ENCODE data around the gene DICER1.

DNA sequence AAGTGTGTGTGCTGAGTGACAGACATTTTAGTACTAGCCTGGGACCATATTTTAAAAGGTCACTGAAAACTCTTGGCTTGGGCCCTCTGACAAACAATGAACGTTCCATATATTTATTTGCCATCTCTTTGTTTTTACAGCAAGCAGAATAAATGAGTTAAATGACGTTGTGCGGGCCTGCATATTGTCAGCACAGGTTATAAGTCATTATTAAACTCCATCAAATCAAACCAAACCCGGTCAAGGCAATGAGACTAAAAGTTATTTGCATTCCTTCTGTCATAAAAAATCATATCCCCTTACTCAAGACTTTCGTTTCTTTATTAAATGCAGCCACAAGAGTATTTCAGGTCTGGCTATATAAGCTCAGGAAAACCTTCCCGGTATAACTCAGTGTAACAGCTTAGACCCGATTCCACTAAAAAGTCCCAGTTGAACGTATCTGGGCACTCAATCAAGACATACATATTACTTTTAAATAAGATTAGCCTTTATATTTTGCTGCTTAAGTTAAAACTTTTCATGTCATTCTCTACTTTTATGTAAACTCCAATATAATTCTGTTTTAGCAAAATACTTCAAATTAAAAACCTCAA is 84.9 kb downstream of the DICER1 start:
- TF ChIP-seq POLR2A (IDR thresholded peaks at IDR 0.05; ENCODE audit: low read depth, low read length) (no peak), GATA2 (IDR thresholded peaks at IDR 0.05; ENCODE audit: insufficient read depth, insufficient read length, low read depth, low read length) (no peak), EZH2 (IDR thresholded peaks at IDR 0.05; ENCODE audit: borderline replicate concordance, low read depth, low read length, severe bottlenecking) (no peak), JUN (IDR thresholded peaks at IDR 0.05; ENCODE audit: borderline replicate concordance, insufficient read depth, insufficient read length, low read depth) (no peak), POLR2AphosphoS5 (IDR thresholded peaks at IDR 0.05; ENCODE audit: insufficient read depth, low read depth, low read length) (no peak), MYC (IDR thresholded peaks at IDR 0.05; ENCODE audit: low read depth, low read length) (no peak), FOS (IDR thresholded peaks at IDR 0.05; ENCODE audit: borderline replicate concordance, insufficient read depth, low read length) (no peak)
- TF ChIP-seq, protein P1, sequence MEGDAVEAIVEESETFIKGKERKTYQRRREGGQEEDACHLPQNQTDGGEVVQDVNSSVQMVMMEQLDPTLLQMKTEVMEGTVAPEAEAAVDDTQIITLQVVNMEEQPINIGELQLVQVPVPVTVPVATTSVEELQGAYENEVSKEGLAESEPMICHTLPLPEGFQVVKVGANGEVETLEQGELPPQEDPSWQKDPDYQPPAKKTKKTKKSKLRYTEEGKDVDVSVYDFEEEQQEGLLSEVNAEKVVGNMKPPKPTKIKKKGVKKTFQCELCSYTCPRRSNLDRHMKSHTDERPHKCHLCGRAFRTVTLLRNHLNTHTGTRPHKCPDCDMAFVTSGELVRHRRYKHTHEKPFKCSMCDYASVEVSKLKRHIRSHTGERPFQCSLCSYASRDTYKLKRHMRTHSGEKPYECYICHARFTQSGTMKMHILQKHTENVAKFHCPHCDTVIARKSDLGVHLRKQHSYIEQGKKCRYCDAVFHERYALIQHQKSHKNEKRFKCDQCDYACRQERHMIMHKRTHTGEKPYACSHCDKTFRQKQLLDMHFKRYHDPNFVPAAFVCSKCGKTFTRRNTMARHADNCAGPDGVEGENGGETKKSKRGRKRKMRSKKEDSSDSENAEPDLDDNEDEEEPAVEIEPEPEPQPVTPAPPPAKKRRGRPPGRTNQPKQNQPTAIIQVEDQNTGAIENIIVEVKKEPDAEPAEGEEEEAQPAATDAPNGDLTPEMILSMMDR (IDR thresholded peaks at IDR 0.05; ENCODE audit: extremely low read depth in 1 of 2, insufficient read depth in 1 of 2, low read depth in 1 of 2, low read length in 2 of 2): no peak
- TF ChIP-seq, protein P2, sequence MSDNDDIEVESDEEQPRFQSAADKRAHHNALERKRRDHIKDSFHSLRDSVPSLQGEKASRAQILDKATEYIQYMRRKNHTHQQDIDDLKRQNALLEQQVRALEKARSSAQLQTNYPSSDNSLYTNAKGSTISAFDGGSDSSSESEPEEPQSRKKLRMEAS (IDR thresholded peaks at IDR 0.05; ENCODE audit: insufficient read depth, insufficient read length): no peak
